ENCODE measurements around the gene ZDHHC21. TPM values are rescaled to one million over a fixed set of nuclear protein-coding genes. Genes with fewer than 3 reads are reported as not detected.

ZDHHC21 gene
- total RNA-seq, 1 donor from 2014 or later = 22.4 TPM

DNA sequence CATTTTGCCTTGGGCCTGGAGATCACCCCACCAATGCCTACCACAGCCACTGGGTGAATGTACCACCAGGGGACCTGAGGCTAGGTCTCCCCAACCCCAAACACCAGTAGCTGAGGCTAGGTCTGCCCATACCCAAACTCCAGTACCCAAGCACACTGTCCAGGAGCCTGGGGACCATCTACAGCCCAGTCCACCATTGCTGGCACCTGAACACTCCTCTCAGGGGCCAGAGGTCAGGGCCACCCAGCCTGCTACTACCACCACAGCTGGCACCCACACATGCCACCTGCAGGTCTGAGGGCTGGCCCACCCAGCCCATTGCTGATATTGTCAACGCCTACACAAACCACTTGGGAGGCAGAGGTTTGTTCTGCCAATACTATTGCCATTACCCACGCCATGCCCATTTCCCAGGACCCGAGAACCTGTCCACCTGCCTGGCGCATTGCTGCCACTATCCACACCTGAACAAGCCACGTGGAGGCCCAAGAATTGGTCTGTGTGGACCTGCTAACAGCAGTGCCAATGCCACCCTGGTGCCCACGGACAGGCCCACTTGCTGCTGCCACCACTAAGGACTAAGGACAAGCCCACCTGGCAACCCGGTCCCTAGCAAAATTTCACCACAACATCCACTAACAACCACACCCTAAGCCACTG is 59.2 kb downstream of the ZDHHC21 start:
- Mint-ChIP-seq H3K9me3 (peaks cover 35% of the 10 kb centered on the region), H3K36me3 (peaks cover 33% of the 10 kb centered on the region), H3K27me3 (ENCODE audit: low read depth) (no peaks in the 10 kb centered on the region), H3K4me3 (no peak overlapping the region), H3K27ac (no peak overlapping the region), H3K4me1 (no peaks in the 10 kb centered on the region)
- DNase-seq (ENCODE audit: low spot score in 2 of 2, unreplicated experiment in 2 of 2) = no peak
- TF ChIP-seq, protein P1, sequence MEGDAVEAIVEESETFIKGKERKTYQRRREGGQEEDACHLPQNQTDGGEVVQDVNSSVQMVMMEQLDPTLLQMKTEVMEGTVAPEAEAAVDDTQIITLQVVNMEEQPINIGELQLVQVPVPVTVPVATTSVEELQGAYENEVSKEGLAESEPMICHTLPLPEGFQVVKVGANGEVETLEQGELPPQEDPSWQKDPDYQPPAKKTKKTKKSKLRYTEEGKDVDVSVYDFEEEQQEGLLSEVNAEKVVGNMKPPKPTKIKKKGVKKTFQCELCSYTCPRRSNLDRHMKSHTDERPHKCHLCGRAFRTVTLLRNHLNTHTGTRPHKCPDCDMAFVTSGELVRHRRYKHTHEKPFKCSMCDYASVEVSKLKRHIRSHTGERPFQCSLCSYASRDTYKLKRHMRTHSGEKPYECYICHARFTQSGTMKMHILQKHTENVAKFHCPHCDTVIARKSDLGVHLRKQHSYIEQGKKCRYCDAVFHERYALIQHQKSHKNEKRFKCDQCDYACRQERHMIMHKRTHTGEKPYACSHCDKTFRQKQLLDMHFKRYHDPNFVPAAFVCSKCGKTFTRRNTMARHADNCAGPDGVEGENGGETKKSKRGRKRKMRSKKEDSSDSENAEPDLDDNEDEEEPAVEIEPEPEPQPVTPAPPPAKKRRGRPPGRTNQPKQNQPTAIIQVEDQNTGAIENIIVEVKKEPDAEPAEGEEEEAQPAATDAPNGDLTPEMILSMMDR (IDR thresholded peaks at IDR 0.05; ENCODE audit: unreplicated experiment) = no peak

DNA sequence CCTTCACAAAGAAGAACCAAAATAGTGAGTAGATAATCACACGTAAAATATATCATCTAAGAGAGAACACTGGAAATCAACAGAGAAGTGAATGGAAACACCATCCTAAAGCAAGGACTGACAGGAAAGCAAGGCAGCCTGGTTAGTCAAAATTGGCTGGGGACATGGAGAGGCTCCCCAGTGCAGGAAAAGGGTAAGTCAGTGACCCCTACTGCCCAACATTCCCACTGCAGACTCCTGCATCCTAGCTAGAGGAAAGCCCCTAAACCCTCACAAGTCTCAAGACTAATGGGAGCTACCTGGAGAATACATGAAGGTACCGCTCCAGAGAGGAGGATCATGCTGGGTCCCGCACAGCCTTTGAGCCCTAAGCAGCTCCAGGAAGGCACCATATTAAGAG is 60.1 kb downstream of the ZDHHC21 start:
- no peak overlapping the region for H3K27ac Mint-ChIP-seq
- H3K9me3 Mint-ChIP-seq = peaks cover 30% of the 10 kb centered on the region

DNA sequence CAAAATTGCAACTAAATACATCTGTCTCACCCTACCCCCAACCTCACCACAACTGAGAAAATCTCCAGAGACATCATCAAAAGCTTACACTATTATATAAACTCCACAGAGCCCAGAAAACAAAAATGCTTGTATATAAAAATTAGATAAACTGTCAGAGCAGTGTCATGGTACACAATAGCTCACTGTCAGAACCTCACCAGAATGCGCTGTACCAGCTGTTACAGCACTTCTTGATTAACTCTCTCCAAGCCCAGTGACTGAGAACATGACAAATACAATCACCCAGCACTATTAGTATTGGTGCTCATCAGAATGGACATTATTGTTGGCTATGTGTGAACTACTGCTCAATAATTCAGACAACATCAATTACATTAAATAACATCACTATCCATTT is 65.7 kb downstream of the ZDHHC21 start:
- no peak overlapping the region for H3K27ac Mint-ChIP-seq
- H3K9me3 Mint-ChIP-seq = peaks cover 17% of the 10 kb centered on the region
- H3K4me3 Mint-ChIP-seq = no peak overlapping the region

More for the DNA sequence above, 60.1 kb downstream of the ZDHHC21 start:
- Mint-ChIP-seq H3K4me3 (no peak overlapping the region), H3K27me3 (ENCODE audit: low read depth) (no peaks in the 10 kb centered on the region), H3K36me3 (peaks cover 37% of the 10 kb centered on the region), H3K4me1 (no peaks in the 10 kb centered on the region)
- DNase-seq (ENCODE audit: low spot score in 2 of 2, unreplicated experiment in 2 of 2) = no peak
- TF ChIP-seq, protein P1 (IDR thresholded peaks at IDR 0.05; ENCODE audit: unreplicated experiment) = no peak

DNA sequence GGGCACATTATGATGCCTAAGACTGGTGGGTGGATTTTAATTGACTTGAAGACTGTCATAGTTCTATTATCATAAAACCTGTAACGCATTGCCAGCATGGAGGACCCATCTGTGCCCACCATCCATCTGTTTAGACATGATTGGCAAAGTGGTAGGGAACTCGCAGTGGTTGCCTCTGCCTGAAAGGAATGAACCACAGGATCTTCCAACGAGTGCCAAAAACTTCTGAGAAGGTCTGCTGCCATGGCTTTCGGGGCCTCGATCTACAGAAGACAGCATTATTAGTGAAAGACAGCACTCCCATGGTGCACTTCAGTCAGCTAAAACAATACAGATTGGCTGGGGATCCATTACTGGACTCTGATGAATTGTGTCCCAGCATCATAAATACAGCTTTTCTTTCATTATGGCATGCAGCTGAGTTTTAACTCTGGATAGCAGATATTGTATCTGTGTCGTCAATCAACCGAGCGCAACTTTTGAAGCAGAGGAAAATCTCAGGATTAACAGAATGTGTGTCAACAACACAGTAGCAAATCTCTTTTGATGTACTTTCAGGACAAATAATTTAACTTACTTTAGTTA is 74.3 kb downstream of the ZDHHC21 start:
- TF ChIP-seq, protein P1 (IDR thresholded peaks at IDR 0.05; ENCODE audit: unreplicated experiment) = no peak
- Mint-ChIP-seq H3K27ac (no peak overlapping the region), H3K9me3 (no peaks in the 10 kb centered on the region), H3K4me1 (peaks cover 2% of the 10 kb centered on the region), H3K4me3 (no peak overlapping the region), H3K27me3 (ENCODE audit: low read depth) (no peaks in the 10 kb centered on the region), H3K36me3 (peaks cover 6% of the 10 kb centered on the region)
- DNase-seq (ENCODE audit: low spot score in 2 of 2, unreplicated experiment in 2 of 2) = no peak

More for the DNA sequence above, 65.7 kb downstream of the ZDHHC21 start:
- Mint-ChIP-seq H3K36me3 (peaks cover 32% of the 10 kb centered on the region), H3K4me1 (peaks cover 2% of the 10 kb centered on the region), H3K27me3 (ENCODE audit: low read depth) (no peaks in the 10 kb centered on the region)
- TF ChIP-seq, protein P1 (IDR thresholded peaks at IDR 0.05; ENCODE audit: unreplicated experiment) = no peak
- DNase-seq (ENCODE audit: low spot score in 2 of 2, unreplicated experiment in 2 of 2) = no peak

DNA sequence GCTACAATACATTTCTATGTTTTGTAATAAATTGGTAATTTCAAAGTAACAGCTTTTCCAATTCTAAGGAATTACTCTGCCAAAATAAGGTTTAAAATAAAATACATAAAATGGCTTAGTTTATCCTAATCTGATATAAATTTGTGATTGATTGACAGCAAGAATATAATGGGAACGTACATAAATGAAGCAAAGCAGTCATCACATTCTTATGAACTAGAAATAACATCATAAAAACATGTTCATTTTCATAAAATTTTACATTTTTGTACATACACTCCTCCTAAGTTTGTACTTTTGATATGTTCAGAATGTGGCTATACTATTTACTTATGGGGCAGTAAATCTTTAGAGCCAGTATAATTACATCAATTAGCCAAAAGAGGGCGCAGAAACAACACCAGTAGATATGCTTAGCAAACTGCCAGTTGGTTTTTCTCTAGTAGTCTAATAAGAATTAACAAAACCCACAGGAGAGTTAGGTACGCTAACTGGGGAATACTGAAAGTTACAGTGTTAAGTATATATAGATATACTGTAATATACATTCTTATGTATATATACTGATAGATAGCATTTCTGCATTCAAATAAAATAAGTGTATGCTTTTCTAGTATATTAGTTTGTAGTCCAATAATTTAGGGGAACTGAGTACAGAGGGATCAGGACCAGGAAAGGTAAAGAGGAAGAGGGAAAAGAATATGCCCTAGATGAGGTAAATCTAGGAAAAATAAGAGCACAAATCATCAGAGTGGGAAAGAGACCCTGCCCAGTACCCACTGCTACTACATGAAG is 76.8 kb downstream of the ZDHHC21 start:
- H3K9me3 Mint-ChIP-seq = no peaks in the 10 kb centered on the region
- H3K4me1 Mint-ChIP-seq = peaks cover 2% of the 10 kb centered on the region
- H3K27ac Mint-ChIP-seq = no peak overlapping the region
- H3K36me3 Mint-ChIP-seq = no peaks in the 10 kb centered on the region
- no peaks in the 10 kb centered on the region for H3K27me3 Mint-ChIP-seq (ENCODE audit: low read depth)
- no peak overlapping the region for H3K4me3 Mint-ChIP-seq
- no peak for DNase-seq (ENCODE audit: low spot score in 2 of 2, unreplicated experiment in 2 of 2)
- TF ChIP-seq, protein P1 (IDR thresholded peaks at IDR 0.05; ENCODE audit: unreplicated experiment) = peak; percentile 39
